Hepatocyte (in vitro differentiated cells): Measurements from ENCODE around the gene MAP1LC3A. TPM values are rescaled to one million over a fixed set of nuclear protein-coding genes. Genes with fewer than 3 reads are reported as not detected.

Source experiments
- DNase-seq: peaks from one replicate; pipeline ENCODE4 v3.0.0-alpha.2; 2016; ENCODE audit warnings: low spot score
- H2AFZ ChIP-seq: fragments of 200-600 bp; sonication (generic); 2 replicates; pipeline ENCODE4 v1.6.0; 2016; ENCODE audit warnings: antibody characterized with exemption, mild to moderate bottlenecking
- H3K27ac ChIP-seq: fragments of 200-600 bp; sonication (generic); 2 replicates; pipeline ENCODE4 v1.5.1; 2016; ENCODE audit warnings: mild to moderate bottlenecking
- H3K27me3 ChIP-seq: fragments of 200-600 bp; sonication (generic); 2 replicates; pipeline ENCODE4 v1.6.1; 2016
- H3K36me3 ChIP-seq: fragments of 200-600 bp; sonication (generic); replicated peaks from 2 replicates; pipeline ENCODE4 v1.5.1; 2016; ENCODE audit warnings: low read depth; ENCODE audit not compliant: insufficient read depth
- H3K4me1 ChIP-seq: fragments of 200-600 bp; sonication (generic); 2 replicates; pipeline ENCODE4 v1.5.1; 2016; ENCODE audit warnings: mild to moderate bottlenecking, moderate library complexity; ENCODE audit not compliant: insufficient read depth
- H3K4me2 ChIP-seq: fragments of 200-600 bp; sonication (generic); 2 replicates; pipeline ENCODE4 v1.6.0; 2016
- H3K4me3 ChIP-seq: fragments of 200-600 bp; sonication (generic); 2 replicates; pipeline ENCODE4 v1.5.1; 2016; ENCODE audit warnings: mild to moderate bottlenecking
- H3K79me2 ChIP-seq: fragments of 200-600 bp; sonication (generic); 2 replicates; pipeline ENCODE4 v1.6.0; 2017; ENCODE audit warnings: mild to moderate bottlenecking
- H3K9me2 ChIP-seq: fragments of 200-600 bp; sonication (generic); replicated peaks from 2 replicates; pipeline ENCODE4 v1.6.0; 2017; ENCODE audit warnings: mild to moderate bottlenecking; ENCODE audit not compliant: insufficient read depth
- H3K9me3 ChIP-seq: fragments of 200-600 bp; sonication (generic); 2 replicates; pipeline ENCODE4 v1.5.1; 2016; ENCODE audit warnings: low read depth, mild to moderate bottlenecking
- H4K20me1 ChIP-seq: fragments of 200-600 bp; sonication (generic); 2 replicates; pipeline ENCODE4 v1.6.0; 2016; ENCODE audit warnings: mild to moderate bottlenecking; ENCODE audit not compliant: insufficient read depth, poor library complexity, severe bottlenecking
- CTCF ChIP-seq: fragments of 200-600 bp; sonication (generic); IDR thresholded peaks from 2 replicates; pipeline ENCODE4 v1.5.1; 2016; ENCODE audit warnings: antibody characterized with exemption, mild to moderate bottlenecking; ENCODE audit not compliant: poor library complexity
- EZH2 ChIP-seq: fragments of 200-600 bp; sonication (generic); IDR thresholded peaks from 2 replicates; pipeline ENCODE4 v1.6.1; 2016; ENCODE audit warnings: antibody characterized with exemption, mild to moderate bottlenecking, borderline replicate concordance
- EZH2phosphoT487 ChIP-seq: fragments of 200-600 bp; sonication (generic); IDR thresholded peaks from one replicate; pipeline ENCODE4 v1.6.1; 2018; ENCODE audit warnings: antibody characterized with exemption, mild to moderate bottlenecking, low read depth, moderate library complexity; ENCODE audit not compliant: unreplicated experiment, severe bottlenecking
- WGBS: methylation state at CpG from one replicate; pipeline ENCODE4 v1.1.6; 2016; ENCODE audit warnings: low lambda C conversion rate; ENCODE audit errors: missing lambda C conversion rate; 5-methylcytosine and 5-hydroxymethylcytosine counted together
- polyA plus RNA-seq: library from polyadenylated mRNA; unstranded; fragments of >200 nt; fragmentation: Nextera tagmentation; extraction: Ambion mirVana; gene quantifications from 2 replicates; pipeline ENCODE4 v1.2.1, GENCODE V29; 2016
- total RNA-seq: library from RNA; depleted of rRNA; stranded (reverse); fragments of >200 nt; gene quantifications from 2 replicates; pipeline ENCODE4 v1.2.3, GENCODE V29; 2014

The MAP1LC3A gene
- total and polyA plus RNA-seq, 2 experiments from 2014 or later: 28.1 to 81.8 TPM

DNA sequence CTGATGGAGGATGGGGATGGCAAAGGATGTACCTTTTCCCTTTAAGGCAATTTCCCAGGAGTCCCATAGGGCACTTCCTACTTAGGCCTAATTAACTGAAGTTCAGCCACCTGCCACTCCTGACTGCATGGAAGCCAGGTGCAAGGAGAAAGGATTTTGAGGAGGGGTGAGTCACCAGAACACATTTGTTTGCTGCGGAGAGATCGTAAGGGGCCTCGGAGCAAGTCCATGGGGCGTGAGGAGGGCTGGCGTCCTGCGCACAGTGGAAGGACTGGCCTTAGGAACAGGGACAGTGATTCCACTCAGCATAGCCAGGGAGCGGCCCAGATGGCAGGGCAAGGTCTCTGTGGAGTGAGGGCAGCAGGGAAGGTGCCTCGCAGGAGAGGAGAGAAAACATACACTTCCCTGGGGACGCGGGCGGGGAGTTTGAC is 11.8 kb upstream of the MAP1LC3A start:
- Histone ChIP-seq H3K79me2 (no peaks in the 10 kb centered on the region), H3K4me3 (no peak overlapping the region), H3K4me1 (no peaks in the 10 kb centered on the region), H3K27ac (no peak overlapping the region), H3K9me2 (no peaks in the 10 kb centered on the region), H2AFZ (no peak overlapping the region), H3K9me3 (no peaks in the 10 kb centered on the region), H3K27me3 (no peaks in the 10 kb centered on the region), H3K4me2 (no peak overlapping the region), H4K20me1 (no peaks in the 10 kb centered on the region), H3K36me3 (no peaks in the 10 kb centered on the region)
- TF ChIP-seq EZH2phosphoT487: no peak
- TF ChIP-seq CTCF: no peak
- TF ChIP-seq EZH2: no peak
- WGBS: 84% methylated on average over 11 of the region's 11 CpGs
- DNase-seq: no peak

GRCh38 chr20:34547844-34548613 is 10.5 kb upstream of the MAP1LC3A start:
- H3K9me3 ChIP-seq: no peaks in the 10 kb centered on the region
- WGBS: 94% methylated on average over 22 of the region's 22 CpGs
- no peak overlapping the region for H3K4me3 ChIP-seq
- H3K79me2 ChIP-seq: no peaks in the 10 kb centered on the region
- DNase-seq: no peak
- no peak overlapping the region for H3K27ac ChIP-seq
- TF ChIP-seq EZH2phosphoT487 (no peak), CTCF (no peak), EZH2 (no peak)
- H2AFZ ChIP-seq: no peak overlapping the region
- no peaks in the 10 kb centered on the region for H3K4me1 ChIP-seq
- H3K27me3 ChIP-seq: no peaks in the 10 kb centered on the region
- no peak overlapping the region for H3K4me2 ChIP-seq
- H4K20me1 ChIP-seq: no peaks in the 10 kb centered on the region
- H3K36me3 ChIP-seq: no peaks in the 10 kb centered on the region
- no peaks in the 10 kb centered on the region for H3K9me2 ChIP-seq

GRCh38 chr20:34549291-34549928 is 9.1 kb upstream of the MAP1LC3A start:
- 40% methylated on average over 20 of the region's 20 CpGs for WGBS
- Histone ChIP-seq H3K4me3 (no peak overlapping the region), H4K20me1 (no peaks in the 10 kb centered on the region), H3K4me2 (no peak overlapping the region), H3K9me3 (no peaks in the 10 kb centered on the region), H3K27ac (no peak overlapping the region), H3K36me3 (no peaks in the 10 kb centered on the region), H3K27me3 (no peaks in the 10 kb centered on the region), H3K4me1 (no peaks in the 10 kb centered on the region), H2AFZ (no peak overlapping the region), H3K9me2 (no peaks in the 10 kb centered on the region), H3K79me2 (no peaks in the 10 kb centered on the region)
- TF ChIP-seq CTCF (no peak), EZH2 (no peak), EZH2phosphoT487 (no peak)
- peak; percentile 62 for DNase-seq
